HT-29 (cell line): ENCODE measurements around the gene CHD5. TPM values are rescaled to one million over a fixed set of nuclear protein-coding genes. Genes with fewer than 3 reads are reported as not detected.
"Not testable (repeated sequence)": the region's sequence is repeated elsewhere in the genome, so short reads cannot be mapped to it uniquely, and the experiment has no call there.

Experiments
- DNase-seq: peaks from one replicate; pipeline ENCODE4 v3.0.0-alpha.2; 2015; ENCODE audit warnings: low spot score
- total RNA-seq: library from RNA; depleted of rRNA; stranded (reverse); fragments of >200 nt; shearing (Covaris generic); gene quantifications from 2 replicates; pipeline ENCODE4 v1.2.3, GENCODE V29; 2014; rRNA removed

CHD5 gene
- total RNA-seq = 0.18 and 0.25 TPM in 2 replicates

DNA sequence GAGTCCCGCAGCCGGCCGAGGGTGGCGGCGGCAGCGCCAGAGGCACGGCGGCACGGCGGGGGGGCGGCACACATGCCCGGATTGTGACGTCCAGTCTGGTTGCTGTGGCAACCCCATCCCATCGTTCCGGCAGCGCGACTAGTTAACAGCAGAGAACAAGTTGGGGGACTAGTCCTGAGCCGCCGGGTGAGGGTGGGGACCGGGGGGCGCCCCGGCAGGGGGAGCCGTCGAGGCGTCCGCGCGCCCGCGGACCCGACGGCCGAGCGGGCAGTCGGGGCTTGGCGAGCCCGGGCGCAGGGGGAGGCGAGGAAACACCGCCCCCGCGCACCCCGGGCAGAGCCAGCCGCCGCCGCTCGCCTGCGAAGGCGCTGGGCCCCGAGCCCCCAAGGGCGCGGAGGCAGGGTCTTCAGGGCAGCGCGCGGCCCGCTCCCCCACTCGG, at the start of gene CHD5:
Gene CHD5, minus strand, starts transcription at position 54 of the 439 bp plus-strand sequence. CDS start 298 bp downstream, outside the sequence.
- no peak for DNase-seq

DNA sequence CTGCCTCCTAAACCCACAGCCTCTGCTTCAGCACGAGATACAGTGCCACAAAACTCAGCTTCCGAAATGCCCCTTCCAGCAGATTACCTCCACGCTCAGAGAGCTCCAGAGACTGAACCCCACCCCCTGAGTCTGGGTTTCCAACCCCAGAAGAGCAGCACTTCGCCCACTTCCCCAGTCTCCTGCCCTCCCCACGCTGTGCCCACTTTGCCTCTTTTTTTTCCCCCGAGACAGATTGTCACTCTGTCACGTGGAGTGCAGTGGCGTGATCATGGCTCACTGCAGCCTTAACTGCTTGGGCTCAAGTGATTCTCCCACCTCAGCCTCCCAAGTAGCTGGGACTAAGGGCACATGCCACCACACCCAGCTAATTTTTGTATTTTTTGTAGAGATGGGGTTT, 45.5 kb upstream of the CHD5 start:
- no peak for DNase-seq

GRCh38 chr1:6224718-6225117, 44.6 kb upstream of the CHD5 start:
- no peak for DNase-seq

DNA sequence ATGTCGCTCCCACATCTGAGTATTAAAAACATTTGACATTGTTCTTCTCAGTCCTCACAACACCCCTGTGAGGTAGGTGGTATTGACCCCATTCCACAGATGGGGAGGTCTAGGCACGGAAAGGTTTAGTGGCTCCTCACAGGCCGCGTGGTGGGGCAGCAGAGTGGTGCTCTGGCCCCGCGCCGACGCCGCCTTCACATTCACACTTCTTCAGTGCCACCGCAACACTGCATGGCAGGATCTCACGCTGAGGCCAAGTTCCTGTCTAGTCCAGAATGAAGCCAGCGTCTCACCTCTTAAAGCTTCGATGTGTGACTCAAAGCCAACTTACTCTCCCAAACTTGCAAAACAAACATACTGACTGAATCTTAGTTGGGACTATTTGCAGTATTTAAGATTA, 43.5 kb upstream of the CHD5 start:
- no peak for DNase-seq

GRCh38 chr1:6222636-6223035, 42.5 kb upstream of the CHD5 start:
- DNase-seq = no peak

DNA sequence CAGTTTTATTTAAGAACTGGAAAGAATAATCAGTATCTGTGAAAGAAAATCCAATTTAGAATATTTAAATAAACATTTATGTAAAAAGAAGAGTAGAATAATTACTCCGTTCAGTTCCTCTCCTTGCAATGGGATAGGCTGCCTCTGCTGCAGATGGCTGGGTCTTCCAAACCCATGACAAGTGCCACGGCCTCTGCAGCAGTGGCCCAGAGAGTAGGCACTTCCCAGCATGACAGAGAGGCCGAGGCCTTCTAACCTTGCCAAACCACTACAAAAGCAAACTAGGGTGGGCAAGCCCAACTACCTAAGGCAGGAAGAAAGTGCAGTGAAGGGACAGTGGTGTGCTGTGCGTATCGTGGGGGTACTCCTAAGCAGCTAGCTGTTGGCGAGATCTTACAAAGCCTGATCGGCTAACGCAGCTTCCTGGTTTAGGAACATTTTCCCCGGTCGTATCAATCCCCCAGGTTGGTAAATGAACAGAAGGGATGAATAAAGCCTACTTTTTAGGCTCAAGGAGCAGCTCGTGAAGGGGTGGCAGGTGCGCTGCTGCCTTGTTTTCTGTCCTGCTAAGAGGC, 41.2 kb upstream of the CHD5 start:
- no peak for DNase-seq

GRCh38 chr1:6220236-6220635, 40.1 kb upstream of the CHD5 start:
- peak; percentile 80 for DNase-seq

- not testable (repeated sequence) for DNase-seq
Measured at GRCh38 chr1:6219641-6220040, 39.5 kb upstream of the CHD5 start.

GRCh38 chr1:6218375-6219164, 38.4 kb upstream of the CHD5 start:
- no peak for DNase-seq

DNA sequence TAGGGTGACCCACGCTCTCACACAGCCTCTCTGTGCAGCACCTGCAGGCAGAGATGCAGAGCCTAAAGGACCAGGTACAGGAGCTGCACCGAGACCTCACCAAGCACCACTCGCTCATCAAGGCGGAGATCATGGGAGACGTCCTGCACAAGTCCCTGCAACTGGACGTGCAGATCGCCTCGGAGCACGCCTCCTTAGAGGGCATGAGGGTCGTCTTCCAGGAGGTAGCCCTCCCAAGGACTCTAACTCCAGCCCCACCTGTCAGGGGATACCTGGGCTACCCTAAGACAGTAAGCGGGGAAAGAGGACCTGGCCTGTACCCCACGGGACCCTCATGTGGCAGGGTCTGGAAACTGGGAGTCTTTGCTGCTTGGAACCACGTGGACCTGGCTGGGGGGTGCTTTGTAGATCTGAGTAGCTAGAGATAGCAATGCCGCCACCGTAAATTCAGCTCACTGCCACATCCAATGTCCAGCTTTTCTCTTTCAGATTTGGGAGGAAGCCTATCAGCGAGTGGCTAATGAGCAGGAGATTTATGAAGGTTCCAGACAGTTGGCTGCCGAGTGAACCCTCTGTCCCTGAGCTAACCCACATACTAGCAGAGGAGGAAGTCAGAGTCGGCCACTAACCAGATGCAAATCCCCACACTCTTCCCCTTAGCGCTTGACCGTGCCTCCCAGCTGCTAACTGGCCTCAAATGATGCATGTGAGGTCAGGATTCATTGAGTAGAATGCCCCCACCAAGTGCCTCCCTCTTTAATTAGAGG, 32.3 kb upstream of the CHD5 start:
- DNase-seq = no peak

DNA sequence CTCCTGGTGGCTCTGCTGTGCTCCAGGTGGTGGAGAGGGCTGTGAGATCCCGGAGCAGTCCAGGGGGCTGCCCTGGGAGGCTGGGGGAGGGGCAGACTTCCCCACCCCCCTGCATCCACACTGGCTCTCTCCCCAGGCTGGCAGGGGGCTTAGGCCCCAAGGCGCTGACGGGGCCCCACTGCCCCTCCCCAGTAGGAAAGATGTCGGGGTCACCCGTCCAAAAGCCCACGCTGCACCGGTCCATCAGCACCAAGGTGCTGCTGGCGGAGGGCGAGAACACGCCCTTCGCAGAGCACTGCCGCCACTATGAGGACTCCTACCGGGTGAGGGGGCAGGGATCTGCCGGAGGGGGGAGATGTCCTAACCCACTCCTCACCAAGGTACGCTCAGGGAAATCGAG, 31.6 kb upstream of the CHD5 start:
- DNase-seq = no peak

GRCh38 chr1:6210591-6211355, 30.7 kb upstream of the CHD5 start:
- no peak for DNase-seq

DNA sequence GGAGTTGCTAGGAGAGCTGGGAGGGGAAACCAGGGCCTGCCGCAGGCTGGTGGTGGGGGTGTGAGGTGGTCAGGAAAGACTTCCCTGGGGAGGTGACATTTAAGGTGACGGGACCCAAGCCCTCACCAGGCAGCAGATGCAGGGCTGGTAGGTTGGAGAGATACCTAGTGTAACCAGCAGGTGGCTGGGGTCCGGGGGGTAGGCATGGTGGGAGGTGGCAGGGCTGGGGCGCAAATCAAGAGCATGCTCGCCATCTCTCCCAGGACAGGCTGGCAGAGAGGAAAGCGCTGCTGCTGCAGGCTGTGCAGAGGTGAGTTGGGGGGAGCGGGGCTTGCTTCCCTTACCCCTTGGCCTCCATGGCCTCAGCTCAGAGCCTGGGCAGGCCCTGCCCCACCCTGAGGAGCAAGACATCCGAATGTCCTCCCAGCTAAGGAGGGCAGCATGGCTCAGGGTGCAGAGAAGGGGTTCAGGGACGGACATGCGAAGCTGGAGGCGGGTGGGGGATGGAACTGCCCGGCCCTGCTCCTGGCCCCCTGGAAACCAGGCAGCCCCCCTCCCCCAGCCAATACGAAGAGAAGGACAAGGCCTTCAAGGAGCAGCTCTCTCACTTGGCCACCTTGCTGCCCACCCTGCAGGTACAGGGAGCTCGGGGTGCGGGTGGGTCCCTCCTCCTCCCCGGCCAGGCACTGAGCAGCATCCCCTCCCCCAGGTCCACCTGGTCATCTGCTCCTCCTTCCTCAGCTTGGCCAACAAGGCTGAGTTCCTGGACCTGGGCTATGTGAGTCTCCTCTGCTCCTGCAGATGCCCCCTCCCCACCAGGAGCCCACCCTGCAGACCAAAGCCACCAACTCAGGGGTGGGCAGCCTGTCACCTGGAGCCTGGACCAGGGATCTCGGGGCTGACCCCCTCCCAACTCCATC, 29.8 kb upstream of the CHD5 start:
- no peak for DNase-seq

- DNase-seq = peak; percentile 18
Measured at GRCh38 chr1:6208723-6209660, 28.9 kb upstream of the CHD5 start.

DNA sequence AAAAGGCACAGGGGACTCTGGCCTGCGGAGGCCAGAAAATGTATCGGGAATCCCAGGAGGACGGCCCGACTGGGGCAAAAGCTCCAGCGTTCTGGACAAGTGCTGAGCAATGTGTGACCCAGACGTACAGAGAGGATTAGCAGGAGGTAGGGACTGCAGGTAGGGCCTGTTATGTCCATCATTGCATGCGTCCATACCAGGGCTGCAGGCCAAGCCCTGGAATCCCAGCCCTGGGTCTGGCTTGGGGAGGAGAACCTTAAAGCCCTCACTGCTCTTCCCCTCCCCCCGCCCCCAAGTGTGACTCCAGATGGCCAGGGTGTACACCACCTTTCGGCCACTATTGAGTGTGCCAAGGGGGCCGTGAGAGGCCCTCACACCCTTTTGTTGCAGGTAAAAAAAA, 27.8 kb upstream of the CHD5 start:
- DNase-seq = no peak

- no peak for DNase-seq
Measured at GRCh38 chr1:6207075-6207885, 27.2 kb upstream of the CHD5 start.

GRCh38 chr1:6206520-6206855, 26.4 kb upstream of the CHD5 start:
- no peak for DNase-seq

- DNase-seq = peak; percentile 83
Measured at GRCh38 chr1:6205849-6206519, 25.9 kb upstream of the CHD5 start, which contains the start of gene RNF207. Gene RNF207, plus strand, starts transcription at chr1:6206119. Its CDS starts 417 bp downstream, at chr1:6206536.
